Muscle layer of colon (tissue), 2 donors: ENCODE data around the gene PNKD.

Experiments used
- H3K27ac ChIP-seq: one replicate; pipeline ENCODE4 v1.7.0; 2013; ENCODE audit warnings: low read depth, mild to moderate bottlenecking, low read length, moderate library complexity
- H3K27me3 ChIP-seq, 2 donors: one replicate each; pipeline ENCODE4 v1.7.0; 2013; ENCODE audit warnings: low read length in 2 of 2, mild to moderate bottlenecking in 2 of 2; ENCODE audit not compliant: insufficient read depth in 2 of 2, control insufficient read depth in 1 of 2
- H3K36me3 ChIP-seq: one replicate; pipeline ENCODE4 v1.7.0; 2013; ENCODE audit warnings: mild to moderate bottlenecking, low read length; ENCODE audit not compliant: insufficient read depth
- H3K4me1 ChIP-seq: one replicate; pipeline ENCODE4 v1.7.0; 2013; ENCODE audit warnings: mild to moderate bottlenecking, low read length; ENCODE audit not compliant: insufficient read depth
- H3K4me3 ChIP-seq, 2 donors: one replicate each; pipeline ENCODE4 v1.7.0; 2013; ENCODE audit warnings: low read length in 2 of 2, low read depth in 1 of 2, mild to moderate bottlenecking in 1 of 2, moderate library complexity in 1 of 2
- H3K9ac ChIP-seq: one replicate; pipeline ENCODE4 v1.7.0; 2013; ENCODE audit warnings: low read length
- H3K9me3 ChIP-seq: one replicate; pipeline ENCODE4 v1.7.0; 2013; ENCODE audit warnings: mild to moderate bottlenecking, low read length
- donor health status: abdominal sarcoma.
- donor health status: Adenocarcinoma of cecum.

The PNKD gene

DNA sequence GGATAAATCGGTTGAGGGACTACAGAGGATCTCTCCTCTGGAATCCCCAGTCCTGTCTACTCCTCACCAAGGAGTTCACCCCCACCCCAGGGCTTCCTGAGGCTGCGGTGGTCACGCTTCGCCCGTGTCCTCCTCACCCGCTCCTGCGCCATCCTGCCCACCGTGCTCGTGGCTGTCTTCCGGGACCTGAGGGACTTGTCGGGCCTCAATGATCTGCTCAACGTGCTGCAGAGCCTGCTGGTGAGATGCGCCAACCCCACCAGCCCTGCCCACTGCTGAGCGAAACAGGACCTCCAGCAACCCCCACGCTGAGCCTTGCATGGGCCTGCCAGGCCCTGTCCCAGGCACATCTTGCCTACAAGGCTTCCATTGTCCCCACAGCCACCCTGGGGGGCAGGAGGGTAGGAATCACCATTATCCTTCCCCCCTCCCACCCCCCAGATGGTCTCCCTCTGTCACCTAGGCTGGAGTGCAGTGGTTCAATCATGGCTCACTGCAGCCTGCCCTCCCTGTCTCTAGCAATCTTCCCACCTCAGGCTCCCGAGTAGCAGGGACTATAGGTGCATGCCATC, 122.7 kb downstream of the PNKD start:
- Histone ChIP-seq H3K4me1 (peaks cover 14% of the 10 kb centered on the region), H3K27me3 (no peaks in the 10 kb centered on the region), H3K9me3 (no peaks in the 10 kb centered on the region), H3K36me3 (no peaks in the 10 kb centered on the region), H3K27ac (no peak overlapping the region), H3K9ac (no peak overlapping the region), H3K4me3 (no peak overlapping the region)

DNA sequence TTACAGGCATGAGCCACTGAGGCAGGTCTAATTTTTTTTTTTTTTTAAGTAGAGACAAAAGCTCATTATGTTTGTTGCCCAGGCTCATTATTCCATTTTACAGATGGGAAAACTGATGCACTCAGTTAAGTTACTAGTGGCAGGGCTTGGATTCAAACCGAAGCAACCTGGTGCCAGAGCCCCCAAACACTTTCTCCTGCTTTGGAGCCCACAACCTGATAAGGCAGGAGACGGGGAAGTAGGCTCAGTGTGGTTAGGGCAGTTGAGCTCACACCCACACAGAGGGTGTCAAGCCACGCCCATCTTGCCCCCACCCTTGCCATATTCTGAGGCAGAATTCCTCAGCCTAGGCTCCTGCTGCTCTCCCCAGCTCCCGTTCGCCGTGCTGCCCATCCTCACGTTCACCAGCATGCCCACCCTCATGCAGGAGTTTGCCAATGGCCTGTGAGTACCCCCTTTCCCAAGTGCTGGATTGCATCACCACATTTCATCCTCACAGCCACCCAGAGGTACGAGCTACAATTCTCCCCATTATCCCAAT, 123.5 kb downstream of the PNKD start:
- Histone ChIP-seq H3K4me1 (peaks cover 14% of the 10 kb centered on the region), H3K9me3 (no peaks in the 10 kb centered on the region), H3K27ac (no peak overlapping the region)

DNA sequence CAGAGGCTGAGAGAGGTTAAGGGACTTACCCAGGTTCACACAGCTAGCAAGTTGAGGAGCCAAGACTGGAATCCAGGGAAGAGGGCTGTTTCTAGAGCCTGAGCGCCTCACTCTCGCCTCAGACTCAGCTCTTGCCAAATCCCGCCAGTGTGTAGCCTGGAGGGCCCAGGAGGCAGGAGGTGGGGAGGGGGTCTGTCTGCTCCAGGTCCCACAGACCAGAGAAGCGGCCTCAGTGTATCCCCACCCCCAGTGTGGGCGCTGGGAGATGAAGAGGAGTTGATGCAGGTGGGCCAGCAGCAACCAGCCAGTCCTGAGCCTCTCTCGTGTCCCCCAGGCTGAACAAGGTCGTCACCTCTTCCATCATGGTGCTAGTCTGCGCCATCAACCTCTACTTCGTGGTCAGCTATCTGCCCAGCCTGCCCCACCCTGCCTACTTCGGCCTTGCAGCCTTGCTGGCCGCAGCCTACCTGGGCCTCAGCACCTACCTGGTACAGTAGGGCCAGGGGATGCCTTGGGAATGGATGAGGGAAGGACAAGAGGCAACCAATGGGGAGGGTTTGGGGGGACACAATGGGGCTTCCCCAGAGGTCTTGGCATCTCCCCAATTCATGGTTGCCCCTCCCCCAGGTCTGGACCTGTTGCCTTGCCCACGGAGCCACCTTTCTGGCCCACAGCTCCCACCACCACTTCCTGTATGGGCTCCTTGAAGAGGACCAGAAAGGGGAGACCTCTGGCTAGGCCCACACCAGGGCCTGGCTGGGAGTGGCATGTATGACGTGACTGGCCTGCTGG, 124.2 kb downstream of the PNKD start:
- Histone ChIP-seq H3K4me1 (peaks cover 14% of the 10 kb centered on the region), H3K4me3 (no peak overlapping the region), H3K36me3 (no peaks in the 10 kb centered on the region), H3K9me3 (no peaks in the 10 kb centered on the region), H3K27me3 (no peaks in the 10 kb centered on the region), H3K9ac (no peak overlapping the region), H3K27ac (no peak overlapping the region)

More for the DNA sequence above, 123.5 kb downstream of the PNKD start:
- Histone ChIP-seq H3K27me3 (no peaks in the 10 kb centered on the region), H3K9ac (no peak overlapping the region), H3K36me3 (no peaks in the 10 kb centered on the region), H3K4me3 (no peak overlapping the region)

DNA sequence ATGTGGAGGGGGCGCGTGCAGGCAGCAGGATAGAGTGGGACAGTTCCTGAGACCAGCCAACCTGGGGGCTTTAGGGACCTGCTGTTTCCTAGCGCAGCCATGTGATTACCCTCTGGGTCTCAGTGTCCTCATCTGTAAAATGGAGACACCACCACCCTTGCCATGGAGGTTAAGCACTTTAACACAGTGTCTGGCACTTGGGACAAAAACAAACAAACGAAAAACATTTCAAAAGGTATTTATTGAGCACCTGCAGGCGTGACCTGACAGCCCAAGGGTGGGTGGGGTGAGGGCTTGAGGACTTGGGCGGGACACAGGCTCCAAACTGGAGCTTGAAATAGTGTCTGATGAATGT, 124.7 kb downstream of the PNKD start:
- Histone ChIP-seq H3K27ac (no peak overlapping the region), H3K27me3 (no peaks in the 10 kb centered on the region), H3K4me3 (no peak overlapping the region), H3K9ac (no peak overlapping the region), H3K36me3 (no peaks in the 10 kb centered on the region), H3K4me1 (peaks cover 14% of the 10 kb centered on the region), H3K9me3 (no peaks in the 10 kb centered on the region)

DNA sequence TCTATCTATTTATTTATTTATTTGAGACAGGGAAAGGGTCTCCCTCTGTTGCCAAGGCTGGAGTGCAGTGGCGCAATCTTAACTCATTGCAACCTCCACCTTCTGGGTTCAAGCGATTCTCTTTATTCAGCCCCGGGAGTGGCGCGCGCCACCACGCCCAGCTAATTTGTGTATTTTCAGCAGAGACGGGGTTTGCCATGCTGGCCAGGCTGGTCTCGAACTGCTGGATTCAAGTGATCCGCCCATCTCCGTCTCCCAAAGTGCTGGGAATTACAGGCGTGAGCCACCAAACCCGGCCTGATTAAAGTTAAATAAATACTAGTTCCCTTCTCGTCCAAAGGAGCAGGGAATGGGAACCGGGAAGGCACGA, 125.1 kb downstream of the PNKD start:
- Histone ChIP-seq H3K9me3 (no peaks in the 10 kb centered on the region), H3K9ac (no peak overlapping the region), H3K27ac (peak overlapping the region; percentile 10), H3K4me1 (peaks cover 14% of the 10 kb centered on the region), H3K36me3 (no peaks in the 10 kb centered on the region), H3K4me3 (peak overlapping the region in 1 of 2 donors; percentile 51), H3K27me3 (no peaks in the 10 kb centered on the region)

DNA sequence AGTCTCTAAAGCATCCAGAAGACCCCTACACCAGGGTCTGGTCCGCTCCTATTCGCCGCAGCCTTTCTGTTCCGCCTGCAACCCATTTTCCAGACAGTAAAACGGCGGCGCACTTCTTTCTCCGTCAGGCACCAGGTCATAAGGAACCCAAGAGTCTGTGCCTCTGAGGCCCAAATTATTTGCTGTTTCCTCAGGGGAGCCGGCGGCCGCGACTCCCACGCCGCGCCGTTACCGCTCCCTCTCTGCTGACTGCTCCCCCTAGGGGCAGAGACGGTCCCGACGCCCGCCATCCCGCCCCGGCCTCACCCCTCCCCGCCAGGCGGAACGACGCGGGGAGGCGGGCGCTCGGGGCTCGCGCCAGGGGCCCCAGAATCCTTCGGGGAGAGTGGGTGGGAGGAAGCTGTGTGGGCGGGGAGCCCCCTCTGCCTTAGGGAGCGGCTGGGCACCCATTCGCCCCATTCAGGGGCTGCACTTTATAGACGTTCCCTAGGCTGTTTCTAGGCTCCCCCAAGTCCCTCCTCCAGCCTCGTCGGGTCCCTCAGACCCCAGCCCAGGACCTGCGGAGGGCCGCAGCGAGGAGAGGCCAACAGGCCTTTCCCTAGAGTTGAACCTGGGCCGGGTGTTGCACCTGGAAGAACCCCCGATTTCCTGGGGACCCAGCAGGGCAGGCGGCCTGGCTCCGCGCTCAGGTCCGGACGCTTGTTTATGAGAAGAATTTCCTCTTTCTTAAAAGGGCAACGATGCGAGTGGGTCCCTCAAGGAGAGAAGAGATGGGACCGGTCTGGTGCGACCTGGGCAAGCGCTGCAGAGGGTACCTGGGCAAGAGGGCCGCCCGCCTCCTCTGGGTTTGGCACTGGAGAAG, 125.7 kb downstream of the PNKD start:
- H3K4me3 ChIP-seq, result peak overlapping the region; percentile 75 to 79
- H3K4me1 ChIP-seq, result peaks cover 16% of the 10 kb centered on the region
- no peaks in the 10 kb centered on the region for H3K36me3 ChIP-seq
- no peaks in the 10 kb centered on the region for H3K27me3 ChIP-seq
- H3K9me3 ChIP-seq, result no peaks in the 10 kb centered on the region
- H3K27ac ChIP-seq, result peak overlapping the region; percentile 99
- H3K9ac ChIP-seq, result peak overlapping the region; percentile 65
